Gastrocnemius medialis (tissue), 4 donors: Measurements from ENCODE around the gene TP53AIP1. TPM values are rescaled to one million over a fixed set of nuclear protein-coding genes. Genes with fewer than 3 reads are reported as not detected.

Experiments used
- ATAC-seq, 2 donors: fragments of 150-250 bp; one replicate each; pipeline ENCODE4 v1.9.1; 2016
- DNase-seq, 2 donors: peaks; one replicate each; pipeline ENCODE4 v3.0.0-alpha.2; 2019
- H3K27ac ChIP-seq, 4 donors: fragments of 200-600 bp; sonication (generic); 1 replicate in 1 of 4; 2 replicates in 3 of 4; pipeline ENCODE4 v1.5.1; 2016 to 2018; ENCODE audit warnings: mild to moderate bottlenecking in 2 of 4, moderate library complexity in 1 of 4
- H3K27me3 ChIP-seq, 3 donors: fragments of 200-600 bp; sonication (generic) in 2 of 3; 1 replicate in 1 of 3; 2 replicates in 2 of 3; pipeline versions ENCODE4 v1.5.1 to v1.6.0; 2016 to 2019; ENCODE audit warnings: mild to moderate bottlenecking in 1 of 3, moderate library complexity in 1 of 3
- H3K36me3 ChIP-seq, 2 donors: fragments of 200-600 bp; sonication (generic) in 1 of 2; one replicate each; pipeline ENCODE4 v1.5.1; 2017 to 2018
- H3K4me1 ChIP-seq, 2 donors: fragments of 200-600 bp; sonication (generic) in 1 of 2; one replicate each; pipeline ENCODE4 v1.5.1; 2016 to 2017; ENCODE audit warnings: mild to moderate bottlenecking in 2 of 2
- H3K4me3 ChIP-seq, 4 donors: fragments of 200-600 bp; sonication (generic) in 3 of 4; 1 replicate in 1 of 4; 2 replicates in 3 of 4; pipeline ENCODE4 v1.5.1; 2016 to 2019; ENCODE audit warnings: mild to moderate bottlenecking in 2 of 4
- H3K9me3 ChIP-seq, 3 donors: fragments of 200-600 bp; sonication (generic) in 2 of 3; 1 replicate in 1 of 3; 2 replicates in 2 of 3; pipeline ENCODE4 v1.5.1; 2016 to 2019
- POLR2A ChIP-seq, 2 donors: fragments of 450-650 bp; IDR thresholded peaks; one replicate each; pipeline ENCODE4 v1.6.1; 2017; ENCODE audit warnings: antibody characterized with exemption in 2 of 2, mild to moderate bottlenecking in 2 of 2, moderate library complexity in 2 of 2
- in situ Hi-C, 4 donors: fragments of 200-750 bp; cut with MboI; loops; one replicate each; pipeline versions ENCODE4 v1.15.0 to v1.8.0; 2017; ENCODE audit warnings: low sequenced_read_pairs in 4 of 4
- intact Hi-C: fragments of 100-400 bp; cut with DNase I; formaldehyde crosslinking; loops from one replicate; pipeline ENCODE4 v1.15.1; 2023; ENCODE audit warnings: low total_unique reads
- total RNA-seq, 4 donors: library from RNA; depleted of rRNA; stranded (reverse); fragments of >200 nt; gene quantifications; one replicate each; pipeline versions ENCODE4 v1.1.0 to v1.2.3, GENCODE V29; 2016
- TF ChIP-seq, protein P1 (sequence below), 5 experiments: fragments of 450-650 bp in 3 of 5; fragments of 200-600 bp in 2 of 5; sonication (generic) in 2 of 5; IDR thresholded peaks in 4 of 5; conservative IDR thresholded peaks in 1 of 5; 1 replicate in 4 of 5; 2 replicates in 1 of 5; pipeline ENCODE4 v1.5.1; 2016 to 2019; ENCODE audit warnings: antibody characterized with exemption in 5 of 5, mild to moderate bottlenecking in 3 of 5, moderate library complexity in 3 of 5

Gene TP53AIP1
- total RNA-seq, 4 donors from 2014 or later: not detected

DNA sequence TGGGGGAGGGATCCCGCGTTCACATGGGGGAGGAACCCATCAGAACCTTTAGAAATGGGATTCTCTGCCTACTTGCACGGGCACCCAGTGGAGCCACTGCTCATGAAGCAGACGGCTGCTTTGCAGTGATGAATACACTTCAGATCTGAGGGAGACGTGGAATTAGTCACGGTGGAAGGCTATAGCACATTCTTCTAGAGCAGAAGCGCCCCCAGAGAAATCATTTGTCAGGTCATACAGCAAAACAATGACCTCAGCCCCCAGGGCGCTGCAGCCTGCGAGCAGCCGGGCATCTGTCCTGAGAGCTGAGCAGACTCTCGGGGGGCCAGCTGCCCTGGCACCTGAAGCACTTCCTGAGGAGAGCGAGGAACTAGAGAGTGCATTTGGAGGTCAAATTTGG lies 12.7 kb downstream of the TP53AIP1 start:
- H3K27ac ChIP-seq: no peak overlapping the region
- no peak overlapping the region for H3K4me3 ChIP-seq
- no peak for TF ChIP-seq POLR2A (IDR thresholded peaks at IDR 0.05)
- TF ChIP-seq, protein P1, sequence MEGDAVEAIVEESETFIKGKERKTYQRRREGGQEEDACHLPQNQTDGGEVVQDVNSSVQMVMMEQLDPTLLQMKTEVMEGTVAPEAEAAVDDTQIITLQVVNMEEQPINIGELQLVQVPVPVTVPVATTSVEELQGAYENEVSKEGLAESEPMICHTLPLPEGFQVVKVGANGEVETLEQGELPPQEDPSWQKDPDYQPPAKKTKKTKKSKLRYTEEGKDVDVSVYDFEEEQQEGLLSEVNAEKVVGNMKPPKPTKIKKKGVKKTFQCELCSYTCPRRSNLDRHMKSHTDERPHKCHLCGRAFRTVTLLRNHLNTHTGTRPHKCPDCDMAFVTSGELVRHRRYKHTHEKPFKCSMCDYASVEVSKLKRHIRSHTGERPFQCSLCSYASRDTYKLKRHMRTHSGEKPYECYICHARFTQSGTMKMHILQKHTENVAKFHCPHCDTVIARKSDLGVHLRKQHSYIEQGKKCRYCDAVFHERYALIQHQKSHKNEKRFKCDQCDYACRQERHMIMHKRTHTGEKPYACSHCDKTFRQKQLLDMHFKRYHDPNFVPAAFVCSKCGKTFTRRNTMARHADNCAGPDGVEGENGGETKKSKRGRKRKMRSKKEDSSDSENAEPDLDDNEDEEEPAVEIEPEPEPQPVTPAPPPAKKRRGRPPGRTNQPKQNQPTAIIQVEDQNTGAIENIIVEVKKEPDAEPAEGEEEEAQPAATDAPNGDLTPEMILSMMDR (IDR thresholded peaks at IDR 0.05 in 4 of 5, conservative IDR thresholded peaks at IDR 0.05 in 1 of 5): no peak
- no peaks in the 10 kb centered on the region for H3K27me3 ChIP-seq
- no peaks in the 10 kb centered on the region for H3K4me1 ChIP-seq
- in situ Hi-C loops (no loop called here), intact Hi-C loops (no loop called here)
- DNase-seq: no peak
- no peaks in the 10 kb centered on the region for H3K9me3 ChIP-seq
- no peak for ATAC-seq
- no peaks in the 10 kb centered on the region for H3K36me3 ChIP-seq

DNA sequence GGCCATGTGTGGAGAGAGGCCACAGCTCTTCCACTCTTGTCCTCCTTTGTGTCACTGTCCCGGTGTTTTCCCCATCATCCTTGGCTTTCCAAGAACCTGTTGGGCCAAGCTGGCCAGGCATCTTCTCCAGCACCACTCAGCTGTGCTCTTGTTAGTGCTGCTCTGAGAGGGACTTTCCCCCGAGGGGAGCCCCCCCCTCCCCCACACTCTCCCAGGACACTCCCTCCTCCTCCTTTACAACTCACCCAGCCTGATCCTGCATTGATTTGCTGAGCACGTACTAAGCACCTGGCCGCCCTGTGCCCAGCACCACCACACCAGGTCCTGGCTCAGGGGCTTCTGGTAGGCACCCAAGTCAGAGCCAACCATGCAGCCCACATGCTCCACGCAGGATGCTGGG lies 13.2 kb downstream of the TP53AIP1 start:
- in situ Hi-C loops (no loop called here), intact Hi-C loops (no loop called here)
- no peak overlapping the region for H3K27ac ChIP-seq
- no peak overlapping the region for H3K4me3 ChIP-seq
- H3K36me3 ChIP-seq: no peaks in the 10 kb centered on the region
- no peaks in the 10 kb centered on the region for H3K9me3 ChIP-seq
- no peaks in the 10 kb centered on the region for H3K27me3 ChIP-seq
- no peaks in the 10 kb centered on the region for H3K4me1 ChIP-seq
- DNase-seq (no peak), ATAC-seq (no peak)
- TF ChIP-seq, protein P1 (IDR thresholded peaks at IDR 0.05 in 4 of 5, conservative IDR thresholded peaks at IDR 0.05 in 1 of 5): no peak
- no peak for TF ChIP-seq POLR2A (IDR thresholded peaks at IDR 0.05)

DNA sequence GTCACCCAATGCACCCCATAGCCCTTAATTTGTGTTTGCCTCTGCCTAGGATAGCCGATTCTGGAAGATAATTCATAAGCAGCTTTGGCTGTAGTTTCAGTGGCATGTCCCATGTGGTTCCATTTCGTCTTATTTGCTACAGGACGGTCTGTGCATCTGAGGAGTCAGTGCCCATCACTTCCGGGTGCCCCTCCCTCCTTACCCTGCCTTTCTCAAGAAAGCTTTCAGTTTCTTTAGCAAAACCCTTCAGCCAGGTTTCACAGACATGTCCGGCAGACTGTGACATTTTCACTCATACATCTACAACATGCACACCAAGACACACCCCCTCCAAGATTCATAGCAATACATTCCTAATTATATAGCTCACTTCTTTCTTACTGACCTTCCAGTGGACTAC lies 14.3 kb downstream of the TP53AIP1 start:
- H3K27me3 ChIP-seq: no peaks in the 10 kb centered on the region
- TF ChIP-seq, protein P1 (IDR thresholded peaks at IDR 0.05 in 4 of 5, conservative IDR thresholded peaks at IDR 0.05 in 1 of 5): no peak
- no peak for TF ChIP-seq POLR2A (IDR thresholded peaks at IDR 0.05)

DNA sequence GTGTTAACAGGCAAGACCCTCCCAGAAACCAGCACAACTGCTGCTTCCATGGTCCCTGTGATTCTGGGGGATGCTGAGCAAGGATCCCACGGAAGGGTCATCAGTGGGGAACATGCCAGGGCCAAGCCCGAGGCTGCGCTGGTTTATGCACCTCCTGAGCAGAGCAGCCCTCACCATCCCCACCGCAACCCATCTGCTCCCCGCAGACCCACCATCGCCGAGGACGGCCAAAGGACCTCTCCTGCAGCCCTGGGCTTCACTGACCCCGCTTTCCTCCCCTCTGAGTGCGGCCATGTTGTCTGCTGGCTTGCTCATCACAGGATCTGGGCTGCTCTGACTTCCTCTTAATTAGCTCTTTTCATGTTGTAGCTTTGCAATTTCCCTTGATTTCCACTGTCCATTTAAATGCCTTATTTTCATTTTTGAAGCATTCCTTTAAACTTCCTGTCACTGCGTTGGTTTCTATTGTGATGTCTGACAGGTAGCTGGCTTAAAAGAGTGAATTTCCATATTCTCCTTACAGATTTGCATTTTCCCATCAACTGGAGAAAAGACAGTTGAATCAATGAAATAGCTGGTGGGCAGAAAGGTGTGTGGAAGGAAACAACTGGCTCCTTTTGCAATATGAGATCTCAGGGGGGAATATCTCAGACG lies 14.9 kb downstream of the TP53AIP1 start:
- in situ Hi-C loops (no loop called here), intact Hi-C loops (no loop called here)
- H3K4me3 ChIP-seq: no peak overlapping the region
- H3K27me3 ChIP-seq: no peaks in the 10 kb centered on the region
- ATAC-seq (no peak), DNase-seq (no peak)
- TF ChIP-seq, protein P1 (IDR thresholded peaks at IDR 0.05 in 4 of 5, conservative IDR thresholded peaks at IDR 0.05 in 1 of 5): no peak
- TF ChIP-seq POLR2A (IDR thresholded peaks at IDR 0.05): no peak
- H3K27ac ChIP-seq: no peak overlapping the region
- H3K36me3 ChIP-seq: no peaks in the 10 kb centered on the region
- no peaks in the 10 kb centered on the region for H3K4me1 ChIP-seq
- H3K9me3 ChIP-seq: no peaks in the 10 kb centered on the region

More for the DNA sequence above, 14.3 kb downstream of the TP53AIP1 start:
- DNase-seq (no peak), ATAC-seq (no peak)
- intact Hi-C loops (no loop called here), in situ Hi-C loops (no loop called here)
- no peaks in the 10 kb centered on the region for H3K36me3 ChIP-seq
- no peak overlapping the region for H3K4me3 ChIP-seq
- no peak overlapping the region for H3K27ac ChIP-seq
- no peaks in the 10 kb centered on the region for H3K9me3 ChIP-seq
- no peaks in the 10 kb centered on the region for H3K4me1 ChIP-seq

GRCh38 chr11:128927108-128927461 lies 15.6 kb downstream of the TP53AIP1 start:
- Histone ChIP-seq H3K9me3 (no peaks in the 10 kb centered on the region), H3K27me3 (no peaks in the 10 kb centered on the region), H3K4me3 (no peak overlapping the region), H3K36me3 (no peaks in the 10 kb centered on the region), H3K4me1 (no peaks in the 10 kb centered on the region), H3K27ac (no peak overlapping the region)
- TF ChIP-seq, protein P1 (IDR thresholded peaks at IDR 0.05 in 4 of 5, conservative IDR thresholded peaks at IDR 0.05 in 1 of 5): no peak
- no peak for TF ChIP-seq POLR2A (IDR thresholded peaks at IDR 0.05)
- DNase-seq: no peak
- no peak for ATAC-seq
- intact Hi-C loops: no loop called here
- in situ Hi-C loops: no loop called here
